ENCODE measurements around the gene WDR41. TPM values are rescaled to one million over a fixed set of nuclear protein-coding genes. Genes with fewer than 3 reads are reported as not detected.
"Not testable (repeated sequence)": the region's sequence is repeated elsewhere in the genome, so short reads cannot be mapped to it uniquely, and the experiment has no call there.

Gene WDR41
- total RNA-seq = 10 to 100 TPM; 32.1 to 43.1 (median 39.5) TPM

GRCh38 chr5:77491783-77492652, at the start of gene WDR41:
Gene WDR41 (minus strand): TSS chr5:77492316. CDS start chr5:77492220, 96 bp downstream.
- H3K36me3 ChIP-seq = no peaks in the 10 kb centered on the region
- H3K27ac ChIP-seq = peak within 1 kb of the TSS; percentile 93
- peak; percentile 88 to 97 for TF ChIP-seq CTCF (IDR thresholded peaks at IDR 0.05)
- peak in 2 of 3 donors; percentile 15 to 88 for TF ChIP-seq POLR2AphosphoS5 (IDR thresholded peaks at IDR 0.05)
- TF ChIP-seq POLR2A (IDR thresholded peaks at IDR 0.05) = peak; percentile 30 to 31
- no peak for TF ChIP-seq EP300 (IDR thresholded peaks at IDR 0.05)
- no peaks in the 10 kb centered on the region for H3K27me3 ChIP-seq
- H3K9me3 ChIP-seq = no peaks in the 10 kb centered on the region
- WGBS = 2% methylated on average over 23 of the region's 90 CpGs
- H3K4me1 ChIP-seq = peaks cover 4% of the 10 kb centered on the region
- peak within 1 kb of the TSS; percentile 86 for H3K4me3 ChIP-seq
- DNase-seq (ENCODE audit: low spot score in 2 of 2) = peak; percentile 95 to 96

- Histone ChIP-seq H3K9me3 (no peaks in the 10 kb centered on the region), H3K4me1 (no peaks in the 10 kb centered on the region), H3K4me3 (no peak overlapping the region), H3K27ac (no peak overlapping the region), H3K27me3 (peaks cover 5% of the 10 kb centered on the region), H3K36me3 (no peaks in the 10 kb centered on the region)
- no peak for DNase-seq (ENCODE audit: low spot score in 2 of 2)
- 73% methylated on average over 3 of the region's 3 CpGs for WGBS
- TF ChIP-seq POLR2AphosphoS5 (IDR thresholded peaks at IDR 0.05) = no peak
- TF ChIP-seq EP300 (IDR thresholded peaks at IDR 0.05) = no peak
- no peak for TF ChIP-seq POLR2A (IDR thresholded peaks at IDR 0.05)
- no peak for TF ChIP-seq CTCF (IDR thresholded peaks at IDR 0.05)
Observed at GRCh38 chr5:77531297-77531696, 39.2 kb upstream of the WDR41 start.

- no peaks in the 10 kb centered on the region for H3K9me3 ChIP-seq
- no peak for DNase-seq (ENCODE audit: low spot score in 2 of 2)
- TF ChIP-seq CTCF (IDR thresholded peaks at IDR 0.05) = no peak
- TF ChIP-seq EP300 (IDR thresholded peaks at IDR 0.05) = no peak
- no peak for TF ChIP-seq POLR2A (IDR thresholded peaks at IDR 0.05)
- no peak for TF ChIP-seq POLR2AphosphoS5 (IDR thresholded peaks at IDR 0.05)
- H3K4me3 ChIP-seq = no peak overlapping the region
- no peaks in the 10 kb centered on the region for H3K4me1 ChIP-seq
- 69% methylated on average over 2 of the region's 2 CpGs for WGBS
- H3K27me3 ChIP-seq = peaks cover 8% of the 10 kb centered on the region
- H3K27ac ChIP-seq = no peak overlapping the region
- H3K36me3 ChIP-seq = no peaks in the 10 kb centered on the region
Observed at GRCh38 chr5:77518304-77518703, 26.2 kb upstream of the WDR41 start.

GRCh38 chr5:77514457-77514856, 22.3 kb upstream of the WDR41 start:
- TF ChIP-seq EP300 (IDR thresholded peaks at IDR 0.05) = no peak
- TF ChIP-seq CTCF (IDR thresholded peaks at IDR 0.05) = no peak
- no peak for TF ChIP-seq POLR2A (IDR thresholded peaks at IDR 0.05)
- no peak for TF ChIP-seq POLR2AphosphoS5 (IDR thresholded peaks at IDR 0.05)
- H3K27ac ChIP-seq = no peak overlapping the region
- WGBS = 96% methylated on average over 1 of the region's 1 CpG
- no peaks in the 10 kb centered on the region for H3K36me3 ChIP-seq
- peaks cover 3% of the 10 kb centered on the region for H3K27me3 ChIP-seq
- no peak for DNase-seq (ENCODE audit: low spot score in 2 of 2)
- no peak overlapping the region for H3K4me3 ChIP-seq
- H3K9me3 ChIP-seq = no peaks in the 10 kb centered on the region
- H3K4me1 ChIP-seq = no peaks in the 10 kb centered on the region

- Histone ChIP-seq H3K27ac (no peak overlapping the region), H3K4me3 (no peak overlapping the region), H3K27me3 (peaks cover 3% of the 10 kb centered on the region), H3K4me1 (no peaks in the 10 kb centered on the region), H3K36me3 (no peaks in the 10 kb centered on the region), H3K9me3 (no peaks in the 10 kb centered on the region)
- 59% methylated on average over 1 of the region's 1 CpG for WGBS
- TF ChIP-seq EP300 (IDR thresholded peaks at IDR 0.05) (no peak), CTCF (IDR thresholded peaks at IDR 0.05) (no peak), POLR2A (IDR thresholded peaks at IDR 0.05) (no peak), POLR2AphosphoS5 (IDR thresholded peaks at IDR 0.05) (no peak)
- DNase-seq (ENCODE audit: low spot score in 2 of 2) = no peak
Observed at GRCh38 chr5:77513321-77513720, 21.2 kb upstream of the WDR41 start.

- not testable (repeated sequence) for H3K27me3 ChIP-seq; H3K4me3 ChIP-seq; H3K36me3 ChIP-seq; H3K27ac ChIP-seq; DNase-seq (ENCODE audit: low spot score in 2 of 2); H3K9me3 ChIP-seq; H3K4me1 ChIP-seq
- WGBS = 87% methylated on average over 4 of the region's 9 CpGs
Observed at GRCh38 chr5:77501132-77501531, 9.0 kb upstream of the WDR41 start.

Measured in suprapubic skin (tissue), 4 donors.